ENCODE measurements around the gene STEAP2.
A peak's percentile ranks its signal among the peaks of the same experiment; 100 is the strongest.

DNA sequence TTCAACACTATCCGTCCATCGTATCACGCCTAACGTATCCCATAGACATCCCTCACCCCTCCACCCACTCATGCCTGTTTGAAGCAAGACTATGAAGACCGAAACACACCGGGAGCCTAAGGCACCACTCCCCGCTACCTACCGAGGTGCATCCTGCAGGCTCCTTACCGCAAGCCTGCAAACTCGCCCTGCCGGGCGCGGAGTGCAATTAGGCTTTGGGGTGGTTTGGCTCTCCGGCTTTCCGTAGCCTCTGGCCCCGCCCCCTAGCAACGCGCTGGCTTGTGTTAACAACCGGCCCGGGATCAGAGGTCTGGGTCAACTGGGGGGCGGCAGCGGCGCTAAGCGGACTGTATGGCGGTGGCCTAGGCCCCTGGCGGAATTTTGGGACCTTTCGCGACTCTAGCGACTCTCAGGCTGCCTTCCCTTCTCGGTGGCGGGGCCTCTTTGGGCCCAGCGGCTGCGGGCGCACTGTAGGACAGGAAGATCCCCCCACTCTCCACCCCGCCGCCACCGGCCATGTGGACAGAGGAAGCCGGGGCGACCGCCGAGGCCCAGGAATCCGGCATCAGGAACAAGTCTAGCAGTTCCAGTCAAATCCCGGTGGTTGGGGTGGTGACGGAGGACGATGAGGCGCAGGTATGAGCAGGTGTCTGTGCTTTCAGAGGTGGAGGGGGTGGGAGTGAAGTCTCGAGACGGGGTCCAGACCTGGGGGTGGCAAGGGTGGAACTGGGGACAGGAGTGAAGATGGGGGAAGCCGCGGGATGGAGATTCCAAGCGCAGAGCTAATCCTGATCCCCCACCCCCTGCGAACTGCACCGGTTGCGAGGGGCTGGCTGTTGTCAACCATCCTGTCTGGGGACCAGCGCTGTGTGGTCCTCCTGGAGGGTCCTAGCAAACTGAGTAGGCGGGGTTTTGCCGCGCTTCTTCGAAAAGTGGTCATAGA is 33.6 kb downstream of the STEAP2 start, which contains the start of gene CFAP69:
- TF ChIP-seq, protein P1, sequence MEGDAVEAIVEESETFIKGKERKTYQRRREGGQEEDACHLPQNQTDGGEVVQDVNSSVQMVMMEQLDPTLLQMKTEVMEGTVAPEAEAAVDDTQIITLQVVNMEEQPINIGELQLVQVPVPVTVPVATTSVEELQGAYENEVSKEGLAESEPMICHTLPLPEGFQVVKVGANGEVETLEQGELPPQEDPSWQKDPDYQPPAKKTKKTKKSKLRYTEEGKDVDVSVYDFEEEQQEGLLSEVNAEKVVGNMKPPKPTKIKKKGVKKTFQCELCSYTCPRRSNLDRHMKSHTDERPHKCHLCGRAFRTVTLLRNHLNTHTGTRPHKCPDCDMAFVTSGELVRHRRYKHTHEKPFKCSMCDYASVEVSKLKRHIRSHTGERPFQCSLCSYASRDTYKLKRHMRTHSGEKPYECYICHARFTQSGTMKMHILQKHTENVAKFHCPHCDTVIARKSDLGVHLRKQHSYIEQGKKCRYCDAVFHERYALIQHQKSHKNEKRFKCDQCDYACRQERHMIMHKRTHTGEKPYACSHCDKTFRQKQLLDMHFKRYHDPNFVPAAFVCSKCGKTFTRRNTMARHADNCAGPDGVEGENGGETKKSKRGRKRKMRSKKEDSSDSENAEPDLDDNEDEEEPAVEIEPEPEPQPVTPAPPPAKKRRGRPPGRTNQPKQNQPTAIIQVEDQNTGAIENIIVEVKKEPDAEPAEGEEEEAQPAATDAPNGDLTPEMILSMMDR (IDR thresholded peaks at IDR 0.05): peak; percentile 18 to 48 (median 32)
- peak; percentile 72 to 88 for TF ChIP-seq POLR2AphosphoS5 (IDR thresholded peaks at IDR 0.05)

Measured in esophagus muscularis mucosa (tissue), 3 donors.